Liver (tissue), 9 donors: ENCODE data around the gene PLEKHH2. TPM values are rescaled to one million over a fixed set of nuclear protein-coding genes. Genes with fewer than 3 reads are reported as not detected.

Experiments
- DNase-seq: peaks from one replicate; pipeline ENCODE4 v3.0.0-alpha.2; 2017; ENCODE audit warnings: low spot score
- H3K27ac ChIP-seq, 2 donors: one replicate each; pipeline ENCODE4 v1.7.0; 2013; ENCODE audit warnings: inconsistent platforms in 2 of 2, low read length in 2 of 2, control low read depth in 1 of 2, low read depth in 1 of 2, mild to moderate bottlenecking in 1 of 2
- H3K27me3 ChIP-seq, 4 donors: one replicate each; pipeline versions ENCODE4 v1.6.1 to v1.7.0; 2013; ENCODE audit warnings: low read length in 3 of 4, inconsistent platforms in 1 of 4, mild to moderate bottlenecking in 1 of 4, moderate library complexity in 1 of 4; ENCODE audit not compliant: control insufficient read depth in 4 of 4, insufficient read depth in 4 of 4
- H3K36me3 ChIP-seq, 4 donors: one replicate each; pipeline versions ENCODE4 v1.6.1 to v1.7.0; 2013; ENCODE audit warnings: low read length in 3 of 4, mild to moderate bottlenecking in 3 of 4, low read depth in 1 of 4, moderate library complexity in 1 of 4; ENCODE audit not compliant: control insufficient read depth in 4 of 4, insufficient read depth in 3 of 4
- H3K4me1 ChIP-seq, 4 donors: one replicate each; pipeline versions ENCODE4 v1.6.1 to v1.7.0; 2013; ENCODE audit warnings: low read length in 3 of 4, mild to moderate bottlenecking in 3 of 4, moderate library complexity in 1 of 4; ENCODE audit not compliant: control insufficient read depth in 4 of 4, insufficient read depth in 4 of 4
- H3K4me3 ChIP-seq, 3 donors: one replicate each; pipeline versions ENCODE4 v1.6.1 to v1.7.0; 2013; ENCODE audit warnings: low read length in 3 of 3, control low read depth in 1 of 3, low read depth in 1 of 3, mild to moderate bottlenecking in 1 of 3
- H3K9ac ChIP-seq, 2 donors: one replicate each; pipeline ENCODE4 v1.7.0; 2013; ENCODE audit warnings: low read length in 2 of 2, mild to moderate bottlenecking in 2 of 2, moderate library complexity in 2 of 2, control low read depth in 1 of 2, low read depth in 1 of 2
- H3K9me3 ChIP-seq, 4 donors: one replicate each; pipeline versions ENCODE4 v1.6.1 to v1.7.0; 2013; ENCODE audit warnings: low read length in 3 of 4; ENCODE audit not compliant: control insufficient read depth in 4 of 4
- EGR1 ChIP-seq, 2 donors: IDR thresholded peaks; 2 replicates each; pipeline ENCODE4 v1.6.1; 2016 to 2018; ENCODE audit warnings: antibody characterized with exemption in 2 of 2, low read depth in 2 of 2
- FOXA1 ChIP-seq: IDR thresholded peaks from 2 replicates; pipeline ENCODE4 v1.6.1; 2016; ENCODE audit warnings: antibody characterized with exemption
- FOXA2 ChIP-seq: IDR thresholded peaks from 2 replicates; pipeline ENCODE4 v1.6.1; 2016; ENCODE audit warnings: antibody characterized with exemption
- GABPA ChIP-seq, 2 donors: IDR thresholded peaks in 1 of 2; conservative IDR thresholded peaks in 1 of 2; 2 replicates each; pipeline ENCODE4 v1.6.1; 2016; ENCODE audit warnings: antibody characterized with exemption in 2 of 2, mild to moderate bottlenecking in 1 of 2, moderate library complexity in 1 of 2
- HNF4A ChIP-seq, 2 donors: conservative IDR thresholded peaks; 2 replicates each; pipeline ENCODE4 v1.6.1; 2016; ENCODE audit warnings: antibody characterized with exemption in 2 of 2, mild to moderate bottlenecking in 2 of 2
- HNF4G ChIP-seq: IDR thresholded peaks from 2 replicates; pipeline ENCODE4 v1.6.1; 2016; ENCODE audit warnings: antibody characterized with exemption
- JUND ChIP-seq, 2 donors: IDR thresholded peaks; 2 replicates each; pipeline ENCODE4 v1.6.1; 2016; ENCODE audit warnings: antibody characterized with exemption in 2 of 2
- NR2F2 ChIP-seq: IDR thresholded peaks from 2 replicates; pipeline ENCODE4 v1.6.1; 2016; ENCODE audit warnings: antibody characterized with exemption
- RAD21 ChIP-seq, 2 donors: IDR thresholded peaks; 2 replicates each; pipeline ENCODE4 v1.6.1; 2016; ENCODE audit warnings: antibody characterized with exemption in 2 of 2, mild to moderate bottlenecking in 2 of 2
- RXRA ChIP-seq, 2 donors: IDR thresholded peaks; 2 replicates each; pipeline ENCODE4 v1.6.1; 2017 to 2018; ENCODE audit warnings: antibody characterized with exemption in 2 of 2, mild to moderate bottlenecking in 1 of 2
- SP1 ChIP-seq: IDR thresholded peaks from 2 replicates; pipeline ENCODE4 v1.6.1; 2018; ENCODE audit warnings: antibody characterized with exemption, mild to moderate bottlenecking
- YY1 ChIP-seq: IDR thresholded peaks from 2 replicates; pipeline ENCODE4 v1.6.1; 2016; ENCODE audit warnings: antibody characterized with exemption, mild to moderate bottlenecking
- WGBS: extraction: QIAGEN DNeasy Blood & Tissue Kit; methylation state at CpG from one replicate; pipeline ENCODE4 v1.1.7; 2013; 5-methylcytosine and 5-hydroxymethylcytosine counted together
- polyA plus RNA-seq, 2 donors: library from polyadenylated mRNA; stranded (reverse) in 1 of 2; unstranded in 1 of 2; fragments of 200-250 nt in 1 of 2; fragments of >200 nt in 1 of 2; fragmentation: Nextera tagmentation in 1 of 2; extraction: Ambion mirVana in 1 of 2; gene quantifications; one replicate each; pipeline versions ENCODE4 v1.2.1 to v1.2.3, GENCODE V29; 2013 to 2015
- total RNA-seq, 2 donors: library from RNA; depleted of rRNA; stranded (reverse); fragments of >200 nt; gene quantifications; one replicate each; pipeline ENCODE4 v1.2.3, GENCODE V29; 2014
- TF ChIP-seq, protein P1 (sequence below): IDR thresholded peaks from 2 replicates; pipeline ENCODE4 v1.6.1; 2016; ENCODE audit warnings: antibody characterized with exemption, mild to moderate bottlenecking
- TF ChIP-seq, protein P2 (sequence below): IDR thresholded peaks from 2 replicates; pipeline ENCODE4 v1.6.1; 2016; ENCODE audit warnings: antibody characterized with exemption
- TF ChIP-seq, protein P3 (sequence below): IDR thresholded peaks from 2 replicates; pipeline ENCODE4 v1.6.1; 2016; ENCODE audit warnings: antibody characterized with exemption
- TF ChIP-seq, protein P4 (sequence below): IDR thresholded peaks from 2 replicates; pipeline ENCODE4 v1.6.1; 2016; ENCODE audit warnings: antibody characterized with exemption
- TF ChIP-seq, protein P5 (sequence below): fragments of 150-350 bp; IDR thresholded peaks from 2 replicates; pipeline ENCODE4 v1.5.1; 2017; ENCODE audit warnings: improper control_type of control experiment, low read depth, low read length; ENCODE audit not compliant: missing input control
- donor health status: healthy.
- donor health status: healthy.
- donor health status: healthy.
- donor health status: healthy.
- donor health status: healthy.

The PLEKHH2 gene
- total and polyA plus RNA-seq, 4 donors: 0.51 to 3.8 (median 1.0) TPM

DNA sequence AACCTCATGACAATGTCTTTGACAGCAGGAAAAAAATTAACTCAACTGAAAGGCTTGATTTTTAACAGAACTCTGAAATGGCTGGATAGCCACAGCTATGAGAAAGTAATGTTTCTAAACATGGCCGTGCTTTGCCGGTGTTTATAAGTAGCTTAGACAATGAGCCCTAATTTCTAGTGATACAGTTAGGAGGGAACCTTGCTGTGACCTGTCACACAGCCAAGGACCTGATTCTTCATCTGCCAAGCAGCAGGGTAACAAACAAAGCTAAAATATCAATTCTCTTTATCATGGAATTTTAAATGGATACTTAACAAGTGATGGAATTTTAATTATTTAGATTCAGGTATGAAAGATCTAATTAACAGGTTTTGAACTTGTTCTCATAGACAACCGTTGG, 112.5 kb downstream of the PLEKHH2 start (continued):
- TF ChIP-seq, protein P1, sequence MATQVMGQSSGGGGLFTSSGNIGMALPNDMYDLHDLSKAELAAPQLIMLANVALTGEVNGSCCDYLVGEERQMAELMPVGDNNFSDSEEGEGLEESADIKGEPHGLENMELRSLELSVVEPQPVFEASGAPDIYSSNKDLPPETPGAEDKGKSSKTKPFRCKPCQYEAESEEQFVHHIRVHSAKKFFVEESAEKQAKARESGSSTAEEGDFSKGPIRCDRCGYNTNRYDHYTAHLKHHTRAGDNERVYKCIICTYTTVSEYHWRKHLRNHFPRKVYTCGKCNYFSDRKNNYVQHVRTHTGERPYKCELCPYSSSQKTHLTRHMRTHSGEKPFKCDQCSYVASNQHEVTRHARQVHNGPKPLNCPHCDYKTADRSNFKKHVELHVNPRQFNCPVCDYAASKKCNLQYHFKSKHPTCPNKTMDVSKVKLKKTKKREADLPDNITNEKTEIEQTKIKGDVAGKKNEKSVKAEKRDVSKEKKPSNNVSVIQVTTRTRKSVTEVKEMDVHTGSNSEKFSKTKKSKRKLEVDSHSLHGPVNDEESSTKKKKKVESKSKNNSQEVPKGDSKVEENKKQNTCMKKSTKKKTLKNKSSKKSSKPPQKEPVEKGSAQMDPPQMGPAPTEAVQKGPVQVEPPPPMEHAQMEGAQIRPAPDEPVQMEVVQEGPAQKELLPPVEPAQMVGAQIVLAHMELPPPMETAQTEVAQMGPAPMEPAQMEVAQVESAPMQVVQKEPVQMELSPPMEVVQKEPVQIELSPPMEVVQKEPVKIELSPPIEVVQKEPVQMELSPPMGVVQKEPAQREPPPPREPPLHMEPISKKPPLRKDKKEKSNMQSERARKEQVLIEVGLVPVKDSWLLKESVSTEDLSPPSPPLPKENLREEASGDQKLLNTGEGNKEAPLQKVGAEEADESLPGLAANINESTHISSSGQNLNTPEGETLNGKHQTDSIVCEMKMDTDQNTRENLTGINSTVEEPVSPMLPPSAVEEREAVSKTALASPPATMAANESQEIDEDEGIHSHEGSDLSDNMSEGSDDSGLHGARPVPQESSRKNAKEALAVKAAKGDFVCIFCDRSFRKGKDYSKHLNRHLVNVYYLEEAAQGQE: no peak
- TF ChIP-seq EGR1 (IDR thresholded peaks at IDR 0.05; ENCODE audit: low read depth in 2 of 2) (no peak), NR2F2 (no peak), FOXA2 (no peak), YY1 (no peak)
- TF ChIP-seq, protein P2, sequence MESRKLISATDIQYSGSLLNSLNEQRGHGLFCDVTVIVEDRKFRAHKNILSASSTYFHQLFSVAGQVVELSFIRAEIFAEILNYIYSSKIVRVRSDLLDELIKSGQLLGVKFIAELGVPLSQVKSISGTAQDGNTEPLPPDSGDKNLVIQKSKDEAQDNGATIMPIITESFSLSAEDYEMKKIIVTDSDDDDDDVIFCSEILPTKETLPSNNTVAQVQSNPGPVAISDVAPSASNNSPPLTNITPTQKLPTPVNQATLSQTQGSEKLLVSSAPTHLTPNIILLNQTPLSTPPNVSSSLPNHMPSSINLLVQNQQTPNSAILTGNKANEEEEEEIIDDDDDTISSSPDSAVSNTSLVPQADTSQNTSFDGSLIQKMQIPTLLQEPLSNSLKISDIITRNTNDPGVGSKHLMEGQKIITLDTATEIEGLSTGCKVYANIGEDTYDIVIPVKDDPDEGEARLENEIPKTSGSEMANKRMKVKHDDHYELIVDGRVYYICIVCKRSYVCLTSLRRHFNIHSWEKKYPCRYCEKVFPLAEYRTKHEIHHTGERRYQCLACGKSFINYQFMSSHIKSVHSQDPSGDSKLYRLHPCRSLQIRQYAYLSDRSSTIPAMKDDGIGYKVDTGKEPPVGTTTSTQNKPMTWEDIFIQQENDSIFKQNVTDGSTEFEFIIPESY: no peak

DNA sequence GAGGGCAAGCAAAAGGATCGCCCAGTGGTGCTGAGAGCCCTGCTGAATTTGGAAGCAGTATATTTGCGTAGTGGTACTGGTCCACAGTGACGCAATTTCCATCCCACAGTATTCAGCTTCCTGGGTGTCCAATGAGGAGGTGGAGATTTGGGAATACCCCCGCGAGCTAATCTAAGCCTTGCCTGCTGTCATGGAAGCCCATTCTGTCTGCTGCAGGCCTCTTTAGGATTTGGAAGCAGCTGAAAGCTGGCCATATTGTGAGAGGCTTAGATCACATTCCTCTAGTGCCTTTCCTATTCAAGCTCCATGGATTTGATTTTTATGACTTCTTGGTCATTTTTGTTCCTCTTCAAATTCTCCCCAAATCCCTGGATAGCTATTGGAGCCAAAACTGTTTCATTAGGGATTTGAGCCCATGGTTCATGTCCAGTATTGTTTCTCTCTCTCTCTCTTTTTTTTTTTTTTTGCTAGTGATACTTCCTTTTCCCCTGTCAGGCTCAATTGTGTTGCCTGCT, 114.5 kb downstream of the PLEKHH2 start:
- Histone ChIP-seq H3K27me3 (no peaks in the 10 kb centered on the region), H3K4me3 (no peak overlapping the region), H3K27ac (no peak overlapping the region), H3K36me3 (no peaks in the 10 kb centered on the region), H3K9me3 (no peaks in the 10 kb centered on the region), H3K4me1 (no peaks in the 10 kb centered on the region), H3K9ac (no peak overlapping the region)
- WGBS: 95% methylated on average over 5 of the region's 5 CpGs
- no peak for DNase-seq
- TF ChIP-seq EGR1 (IDR thresholded peaks at IDR 0.05; ENCODE audit: low read depth in 2 of 2): no peak
- no peak for TF ChIP-seq RAD21 (IDR thresholded peaks at IDR 0.05)
- TF ChIP-seq FOXA2: no peak
- TF ChIP-seq, protein P3, sequence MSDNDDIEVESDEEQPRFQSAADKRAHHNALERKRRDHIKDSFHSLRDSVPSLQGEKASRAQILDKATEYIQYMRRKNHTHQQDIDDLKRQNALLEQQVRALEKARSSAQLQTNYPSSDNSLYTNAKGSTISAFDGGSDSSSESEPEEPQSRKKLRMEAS: no peak
- TF ChIP-seq HNF4A (conservative IDR thresholded peaks at IDR 0.05): no peak
- TF ChIP-seq, protein P1: no peak
- TF ChIP-seq, protein P2: no peak
- TF ChIP-seq GABPA (IDR thresholded peaks at IDR 0.05 in 1 of 2, conservative IDR thresholded peaks at IDR 0.05 in 1 of 2): no peak
- no peak for TF ChIP-seq SP1
- TF ChIP-seq, protein P4, sequence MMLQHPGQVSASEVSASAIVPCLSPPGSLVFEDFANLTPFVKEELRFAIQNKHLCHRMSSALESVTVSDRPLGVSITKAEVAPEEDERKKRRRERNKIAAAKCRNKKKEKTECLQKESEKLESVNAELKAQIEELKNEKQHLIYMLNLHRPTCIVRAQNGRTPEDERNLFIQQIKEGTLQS: no peak
- TF ChIP-seq HNF4G: no peak
- TF ChIP-seq, protein P5, sequence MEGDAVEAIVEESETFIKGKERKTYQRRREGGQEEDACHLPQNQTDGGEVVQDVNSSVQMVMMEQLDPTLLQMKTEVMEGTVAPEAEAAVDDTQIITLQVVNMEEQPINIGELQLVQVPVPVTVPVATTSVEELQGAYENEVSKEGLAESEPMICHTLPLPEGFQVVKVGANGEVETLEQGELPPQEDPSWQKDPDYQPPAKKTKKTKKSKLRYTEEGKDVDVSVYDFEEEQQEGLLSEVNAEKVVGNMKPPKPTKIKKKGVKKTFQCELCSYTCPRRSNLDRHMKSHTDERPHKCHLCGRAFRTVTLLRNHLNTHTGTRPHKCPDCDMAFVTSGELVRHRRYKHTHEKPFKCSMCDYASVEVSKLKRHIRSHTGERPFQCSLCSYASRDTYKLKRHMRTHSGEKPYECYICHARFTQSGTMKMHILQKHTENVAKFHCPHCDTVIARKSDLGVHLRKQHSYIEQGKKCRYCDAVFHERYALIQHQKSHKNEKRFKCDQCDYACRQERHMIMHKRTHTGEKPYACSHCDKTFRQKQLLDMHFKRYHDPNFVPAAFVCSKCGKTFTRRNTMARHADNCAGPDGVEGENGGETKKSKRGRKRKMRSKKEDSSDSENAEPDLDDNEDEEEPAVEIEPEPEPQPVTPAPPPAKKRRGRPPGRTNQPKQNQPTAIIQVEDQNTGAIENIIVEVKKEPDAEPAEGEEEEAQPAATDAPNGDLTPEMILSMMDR: no peak
- no peak for TF ChIP-seq FOXA1
- TF ChIP-seq RXRA (IDR thresholded peaks at IDR 0.05): no peak
- TF ChIP-seq NR2F2: no peak
- TF ChIP-seq JUND (IDR thresholded peaks at IDR 0.05): no peak
- no peak for TF ChIP-seq YY1
